NCI-H187 treated with DMSO at 0.1 percent for 48 hours (cell line): ENCODE results near the gene SHD.
A peak's percentile ranks its signal among the peaks of the same experiment; 100 is the strongest.
"Not testable (repeated sequence)": the region's sequence is repeated elsewhere in the genome, so short reads cannot be mapped to it uniquely, and the experiment has no call there.

Experiments used
- DNase-seq: peaks from one replicate; lab custom pipeline; 2025; lab: John Stamatoyannopoulos, UW

Gene SHD

DNA sequence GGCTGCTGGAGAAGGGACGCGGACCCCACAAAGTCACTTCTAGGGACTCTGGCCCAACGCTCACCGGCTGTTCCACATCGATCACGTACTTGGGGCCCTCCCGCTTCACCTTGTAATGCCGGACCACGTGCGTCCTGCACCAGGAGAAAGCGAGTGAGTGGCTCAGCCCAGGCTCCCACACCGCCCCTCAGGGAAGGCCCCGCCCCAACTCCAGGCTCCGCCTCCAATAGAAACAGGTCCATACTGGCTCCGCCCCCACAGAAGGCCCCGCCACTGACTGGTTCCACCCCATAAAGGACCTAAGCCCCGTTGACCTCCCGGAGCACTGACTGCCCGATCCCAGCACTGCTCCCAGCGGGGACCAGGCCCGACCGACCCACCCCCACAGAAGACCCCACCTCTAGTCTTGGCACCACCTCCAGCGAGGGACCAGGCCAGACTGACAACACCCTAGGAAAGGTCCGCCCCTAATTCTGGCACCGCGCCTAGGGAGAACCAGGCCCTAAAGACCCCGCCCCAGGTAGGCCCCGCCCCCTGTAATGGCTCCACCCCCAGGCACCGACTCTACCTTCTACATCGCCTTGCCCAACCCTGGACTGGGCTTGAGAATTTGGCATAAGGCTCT lies 48.3 kb downstream of the SHD start:
- DNase-seq = peak; percentile 7

- no peak for DNase-seq
Measured at GRCh38 chr19:4327877-4328242, 48.8 kb downstream of the SHD start.

- DNase-seq = peak; percentile 42
Measured at GRCh38 chr19:4328243-4328990, 49.4 kb downstream of the SHD start.

DNA sequence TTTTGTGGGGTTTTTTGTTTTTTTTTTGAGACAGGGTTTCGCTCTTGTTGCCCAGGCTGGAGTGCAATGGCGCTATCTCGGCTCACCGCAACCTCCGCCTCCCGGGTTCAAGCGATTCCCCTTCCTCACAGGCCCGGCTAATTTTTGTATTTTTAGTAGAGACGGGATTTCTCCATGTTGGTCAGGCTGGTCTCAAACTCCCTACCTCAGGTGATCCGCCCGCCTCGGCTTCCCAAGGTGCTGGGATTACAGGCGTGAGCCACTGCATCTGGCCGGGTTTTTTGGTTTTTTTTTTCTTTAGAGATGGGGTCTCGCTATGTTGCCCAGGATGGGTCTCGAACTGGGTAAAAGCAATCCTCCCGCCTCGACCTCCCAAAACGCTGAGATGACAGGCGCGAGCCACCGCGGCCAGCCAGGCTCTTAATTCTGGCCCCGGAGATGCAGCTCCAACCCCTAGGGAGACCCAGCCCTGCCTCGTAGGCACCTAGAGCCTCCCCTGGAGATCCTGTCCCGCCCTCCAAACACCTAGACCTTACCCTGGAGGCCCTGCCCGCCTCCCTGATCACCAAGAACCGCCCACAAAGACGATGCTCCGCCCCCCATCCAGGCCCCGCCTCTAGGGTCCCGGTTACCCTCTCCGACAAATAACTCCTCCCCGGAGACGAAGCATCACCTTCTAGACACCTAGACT lies 50.1 kb downstream of the SHD start:
- not testable (repeated sequence) for DNase-seq

DNA sequence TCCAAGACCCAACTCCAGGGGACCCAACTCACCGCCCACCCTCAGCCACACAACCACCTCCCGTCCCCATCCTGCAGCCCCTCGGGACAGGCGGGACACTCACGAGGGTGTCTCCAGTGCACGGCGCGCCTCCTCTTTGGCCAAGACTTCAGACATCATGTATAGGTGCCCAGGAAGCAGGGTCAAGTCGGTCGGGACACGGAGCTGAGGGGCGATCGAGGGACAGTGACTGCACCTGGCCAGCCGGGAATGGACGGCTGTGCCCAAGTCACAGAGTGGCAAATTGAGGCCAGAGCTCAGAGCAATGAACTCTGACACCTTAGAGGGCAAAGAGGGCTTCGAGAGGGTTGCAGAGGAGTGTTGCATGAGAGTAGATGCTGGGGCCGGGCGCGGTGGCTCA lies 50.8 kb downstream of the SHD start:
- no peak for DNase-seq

DNA sequence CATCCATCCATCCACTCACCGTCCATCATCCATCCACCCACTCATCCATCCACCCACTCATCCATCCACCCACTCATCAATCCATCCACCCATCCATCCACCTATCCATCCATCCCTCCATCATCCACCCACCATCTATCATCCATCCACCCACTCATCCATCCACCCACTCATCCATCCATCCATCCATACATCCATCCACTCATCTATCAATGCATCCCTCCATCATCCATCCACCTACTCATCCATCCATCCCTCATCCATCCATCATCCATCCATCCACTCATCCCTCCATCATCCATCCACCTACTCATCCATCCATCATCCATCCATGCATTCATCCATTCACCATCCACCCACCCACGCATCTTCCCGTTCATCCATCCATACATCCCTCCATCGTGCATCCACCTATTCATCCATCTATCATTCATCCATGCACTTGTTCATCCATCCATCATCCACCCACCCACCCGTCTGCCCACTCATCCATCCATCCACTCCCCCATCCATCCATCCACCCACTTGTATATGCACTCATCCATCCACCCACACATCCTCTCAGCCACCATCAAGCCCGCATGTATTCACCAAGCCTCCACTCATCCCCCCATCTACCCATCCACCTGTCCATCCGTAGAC lies 56.0 kb downstream of the SHD start:
- DNase-seq = no peak

DNA sequence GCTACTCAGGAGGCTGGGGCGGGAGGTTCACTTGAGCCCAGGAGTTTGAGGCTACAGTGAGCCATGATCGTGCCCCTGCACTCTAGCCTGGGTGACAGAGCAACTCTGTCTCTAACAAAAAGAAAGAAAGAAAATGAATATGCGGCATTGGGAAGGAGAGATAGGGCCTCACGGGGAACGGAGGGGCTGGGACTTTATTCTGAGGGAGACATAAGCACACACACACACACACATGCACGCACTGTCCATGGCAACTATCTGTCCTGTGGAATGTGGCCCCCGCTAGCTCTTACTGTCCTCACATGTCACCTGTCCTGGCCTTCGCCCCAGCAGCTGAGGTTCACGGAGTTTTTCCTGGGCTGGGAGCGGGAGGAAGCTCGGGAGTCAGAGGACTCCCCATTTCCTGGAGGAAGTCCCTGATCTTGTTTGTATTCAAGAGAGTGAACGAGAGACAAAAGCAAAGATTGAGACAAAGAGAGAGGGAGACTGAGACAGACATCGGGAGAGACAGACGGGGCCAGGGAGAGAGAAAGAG lies 58.9 kb downstream of the SHD start:
- DNase-seq = no peak

DNA sequence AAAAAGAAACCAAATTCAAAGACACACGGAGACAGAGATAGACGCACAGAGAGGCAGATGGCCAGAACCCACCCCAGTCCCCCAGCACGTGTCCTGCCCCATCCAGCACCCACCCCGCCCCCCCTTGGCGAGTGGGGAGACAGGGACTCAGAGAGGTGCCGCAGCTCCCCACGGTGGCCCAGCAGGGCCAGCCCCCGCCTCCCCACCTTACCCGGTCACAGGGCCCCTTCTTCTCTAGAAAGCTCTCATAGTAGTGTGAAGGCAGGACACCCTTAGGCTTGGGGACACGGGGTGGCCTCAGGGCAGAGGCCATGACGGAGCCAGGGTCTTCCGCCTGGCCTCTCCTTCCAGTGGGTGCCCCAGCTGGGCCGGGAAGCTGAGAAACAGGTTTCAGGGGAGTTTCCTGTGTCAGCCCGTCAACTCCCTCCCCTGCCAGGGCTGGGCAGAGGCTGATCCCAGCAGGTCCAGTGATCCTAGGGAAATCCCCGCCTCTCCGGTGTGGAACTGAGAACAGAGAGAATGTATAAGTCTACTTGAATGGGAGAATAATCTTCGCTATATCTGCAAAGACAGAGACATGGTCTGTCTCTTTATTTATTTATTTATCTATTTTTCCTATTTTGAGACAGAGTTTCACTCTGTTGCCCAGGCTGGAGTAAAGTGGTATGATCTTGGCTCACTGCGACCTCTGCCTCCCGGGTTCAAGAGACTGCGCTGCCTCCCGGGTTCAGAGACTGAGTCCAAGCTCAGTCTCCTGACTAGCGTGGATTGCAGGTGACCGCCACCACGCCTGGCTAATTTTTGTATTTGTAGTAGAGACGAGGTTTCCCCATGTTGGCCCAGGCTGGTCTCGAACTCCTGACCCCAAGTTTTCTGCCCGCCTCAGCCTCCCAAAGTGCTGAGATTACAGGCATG lies 59.6 kb downstream of the SHD start, which contains the start of gene STAP2:
Gene STAP2 (minus strand): TSS at position 387 of the 915 bp plus-strand sequence. CDS start 74 bp downstream, at position 313.
- DNase-seq = no peak
